HEK293 (cell line): ENCODE data around the gene SCIN.
"Not testable (repeated sequence)": the region's sequence is repeated elsewhere in the genome, so short reads cannot be mapped to it uniquely, and the experiment has no call there.

ENCODE experiments used
- CTCF ChIA-PET: fragments of 350-600 bp; formaldehyde crosslinking; extraction: SDS; loops from one replicate; lab custom pipeline; 2021; ENCODE audit warnings: antibody characterized with exemption; lab: Yijun Ruan, JAX
- POLR2A ChIA-PET: fragments of 300-600 bp; formaldehyde crosslinking; extraction: SDS; loops from one replicate; lab custom pipeline; 2020; ENCODE audit warnings: antibody characterized with exemption, inconsistent platforms; lab: Yijun Ruan, JAX
- H3K27ac ChIP-seq: fragments of 200-500 bp; sonication (Bioruptor generic); 2 replicates; pipeline ENCODE4 v1.5.1; 2014; ENCODE audit warnings: low read depth, low read length, control low read depth, inconsistent platforms; ENCODE audit errors: extremely low read depth
- H3K36me3 ChIP-seq, 2 experiments: fragments of 200-500 bp in 1 of 2; sonication (Bioruptor generic) in 1 of 2; 1 replicate in 1 of 2; 2 replicates in 1 of 2; pipeline ENCODE4 v1.5.1; 2014 to 2017; ENCODE audit warnings: inconsistent platforms in 2 of 2, low read length in 2 of 2; ENCODE audit not compliant: control insufficient read depth in 2 of 2, insufficient read depth in 1 of 2
- H3K4me1 ChIP-seq: fragments of 200-500 bp; sonication (Bioruptor generic); 2 replicates; pipeline ENCODE4 v1.5.1; 2014; ENCODE audit warnings: mild to moderate bottlenecking, low read length, inconsistent platforms; ENCODE audit not compliant: control insufficient read depth, insufficient read depth
- H3K4me3 ChIP-seq: 2 replicates; pipeline ENCODE4 v1.5.1; 2011; ENCODE audit warnings: low read depth, mild to moderate bottlenecking, control low read depth, low read length, moderate library complexity
- H3K9me3 ChIP-seq: fragments of 200-500 bp; sonication (Bioruptor generic); 2 replicates; pipeline ENCODE4 v1.5.1; 2014; ENCODE audit warnings: low read depth, low read length, inconsistent platforms; ENCODE audit not compliant: control insufficient read depth, insufficient read depth
- EGR2 ChIP-seq: fragments of 450-650 bp; formaldehyde crosslinking; IDR thresholded peaks from 2 replicates; pipeline ENCODE4 v1.5.1; 2016; ENCODE audit warnings: low read depth, missing biosample characterization, missing genetic modification characterization
- SP2 ChIP-seq: fragments of 450-650 bp; formaldehyde crosslinking; IDR thresholded peaks from 2 replicates; pipeline ENCODE4 v1.5.1; 2016; ENCODE audit warnings: missing biosample characterization, missing genetic modification characterization
- ZNF223 ChIP-seq: fragments of 450-650 bp; formaldehyde crosslinking; IDR thresholded peaks from 2 replicates; pipeline ENCODE4 v1.5.1; 2016; ENCODE audit warnings: missing biosample characterization, missing genetic modification characterization
- ZNF350 ChIP-seq: fragments of 450-650 bp; formaldehyde crosslinking; IDR thresholded peaks from 2 replicates; pipeline ENCODE4 v1.5.0; 2017; ENCODE audit warnings: missing biosample characterization, mild to moderate bottlenecking, missing genetic modification characterization
- ZNF433 ChIP-seq: fragments of 450-650 bp; formaldehyde crosslinking; IDR thresholded peaks from 2 replicates; pipeline ENCODE4 v1.5.1; 2016; ENCODE audit warnings: missing biosample characterization, missing genetic modification characterization, low read depth
- ZNF510 ChIP-seq: fragments of 450-650 bp; formaldehyde crosslinking; IDR thresholded peaks from 2 replicates; pipeline ENCODE4 v1.5.1; 2018; ENCODE audit warnings: mild to moderate bottlenecking, missing genetic modification characterization, missing biosample characterization; ENCODE audit not compliant: insufficient replicate concordance
- ZNF654 ChIP-seq: fragments of 450-650 bp; formaldehyde crosslinking; IDR thresholded peaks from 2 replicates; pipeline ENCODE4 v1.5.1; 2016; ENCODE audit warnings: low read depth, missing biosample characterization, missing genetic modification characterization
- ZNF664 ChIP-seq: fragments of 450-650 bp; formaldehyde crosslinking; IDR thresholded peaks from 2 replicates; pipeline ENCODE4 v1.5.1; 2016; ENCODE audit warnings: missing biosample characterization, missing genetic modification characterization
- ZNF837 ChIP-seq: fragments of 450-650 bp; formaldehyde crosslinking; IDR thresholded peaks from 2 replicates; pipeline ENCODE4 v1.5.1; 2016; ENCODE audit warnings: missing biosample characterization, missing genetic modification characterization
- TF ChIP-seq, protein P1 (sequence below): fragments of 450-650 bp; formaldehyde crosslinking; IDR thresholded peaks from 2 replicates; pipeline ENCODE4 v1.5.1; 2016; ENCODE audit warnings: missing biosample characterization, missing genetic modification characterization
- TF ChIP-seq, protein P2 (sequence below): fragments of 450-650 bp; formaldehyde crosslinking; conservative IDR thresholded peaks from 2 replicates; pipeline ENCODE4 v1.5.1; 2016; ENCODE audit warnings: low read depth, missing biosample characterization, missing genetic modification characterization
- TF ChIP-seq, protein P3 (sequence below): fragments of 450-650 bp; formaldehyde crosslinking; conservative IDR thresholded peaks from 2 replicates; pipeline ENCODE4 v1.5.1; 2016; ENCODE audit warnings: low read depth, missing biosample characterization, missing genetic modification characterization

The SCIN gene

DNA sequence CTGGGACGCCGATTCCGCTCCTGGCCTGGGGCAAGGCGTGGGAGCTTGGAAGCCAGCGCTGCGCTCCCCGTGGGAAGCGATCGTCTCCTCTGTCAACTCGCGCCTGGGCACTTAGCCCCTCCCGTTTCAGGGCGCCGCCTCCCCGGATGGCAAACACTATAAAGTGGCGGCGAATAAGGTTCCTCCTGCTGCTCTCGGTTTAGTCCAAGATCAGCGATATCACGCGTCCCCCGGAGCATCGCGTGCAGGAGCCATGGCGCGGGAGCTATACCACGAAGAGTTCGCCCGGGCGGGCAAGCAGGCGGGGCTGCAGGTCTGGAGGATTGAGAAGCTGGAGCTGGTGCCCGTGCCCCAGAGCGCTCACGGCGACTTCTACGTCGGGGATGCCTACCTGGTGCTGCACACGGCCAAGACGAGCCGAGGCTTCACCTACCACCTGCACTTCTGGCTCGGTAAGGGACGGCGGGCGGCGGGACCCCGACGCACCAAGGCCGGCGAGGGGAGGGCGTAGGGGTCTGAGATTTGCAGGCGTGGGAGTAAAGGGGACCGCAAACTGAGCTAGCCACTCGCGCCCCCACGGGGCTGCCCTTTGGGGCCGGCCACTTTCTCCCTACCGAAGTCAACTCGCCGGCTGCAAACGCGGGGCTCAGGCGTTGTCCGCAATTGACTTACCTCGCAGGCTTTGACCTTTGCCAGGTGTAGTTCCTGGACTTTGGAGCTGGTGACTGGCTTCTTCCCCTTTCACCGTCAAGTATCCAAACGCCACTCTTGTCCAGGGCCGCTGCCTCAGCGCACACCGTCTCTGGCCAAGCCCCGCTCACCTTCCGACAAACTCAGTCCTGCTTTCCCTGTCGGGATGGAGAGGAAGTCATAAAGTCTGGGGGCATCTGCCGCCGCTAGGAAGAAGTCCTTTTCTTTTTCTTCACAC lies at the start of gene SCIN (continued):
- TF ChIP-seq EGR2 = peak; percentile 41; the same call in 1 of the 2 replicates
- TF ChIP-seq, protein P1, sequence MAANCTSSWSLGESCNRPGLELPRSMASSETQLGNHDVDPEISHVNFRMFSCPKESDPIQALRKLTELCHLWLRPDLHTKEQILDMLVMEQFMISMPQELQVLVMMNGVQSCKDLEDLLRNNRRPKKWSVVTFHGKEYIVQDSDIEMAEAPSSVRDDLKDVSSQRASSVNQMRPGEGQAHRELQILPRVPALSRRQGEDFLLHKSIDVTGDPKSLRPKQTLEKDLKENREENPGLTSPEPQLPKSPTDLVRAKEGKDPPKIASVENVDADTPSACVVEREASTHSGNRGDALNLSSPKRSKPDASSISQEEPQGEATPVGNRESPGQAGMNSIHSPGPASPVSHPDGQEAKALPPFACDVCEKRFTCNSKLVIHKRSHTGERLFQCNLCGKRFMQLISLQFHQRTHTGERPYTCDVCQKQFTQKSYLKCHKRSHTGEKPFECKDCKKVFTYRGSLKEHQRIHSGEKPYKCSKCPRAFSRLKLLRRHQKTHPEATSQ (tag by site-specific recombination) = no peak
- no peak for TF ChIP-seq ZNF664
- TF ChIP-seq ZNF837 (tag by site-specific recombination) = no peak
- TF ChIP-seq, protein P2, sequence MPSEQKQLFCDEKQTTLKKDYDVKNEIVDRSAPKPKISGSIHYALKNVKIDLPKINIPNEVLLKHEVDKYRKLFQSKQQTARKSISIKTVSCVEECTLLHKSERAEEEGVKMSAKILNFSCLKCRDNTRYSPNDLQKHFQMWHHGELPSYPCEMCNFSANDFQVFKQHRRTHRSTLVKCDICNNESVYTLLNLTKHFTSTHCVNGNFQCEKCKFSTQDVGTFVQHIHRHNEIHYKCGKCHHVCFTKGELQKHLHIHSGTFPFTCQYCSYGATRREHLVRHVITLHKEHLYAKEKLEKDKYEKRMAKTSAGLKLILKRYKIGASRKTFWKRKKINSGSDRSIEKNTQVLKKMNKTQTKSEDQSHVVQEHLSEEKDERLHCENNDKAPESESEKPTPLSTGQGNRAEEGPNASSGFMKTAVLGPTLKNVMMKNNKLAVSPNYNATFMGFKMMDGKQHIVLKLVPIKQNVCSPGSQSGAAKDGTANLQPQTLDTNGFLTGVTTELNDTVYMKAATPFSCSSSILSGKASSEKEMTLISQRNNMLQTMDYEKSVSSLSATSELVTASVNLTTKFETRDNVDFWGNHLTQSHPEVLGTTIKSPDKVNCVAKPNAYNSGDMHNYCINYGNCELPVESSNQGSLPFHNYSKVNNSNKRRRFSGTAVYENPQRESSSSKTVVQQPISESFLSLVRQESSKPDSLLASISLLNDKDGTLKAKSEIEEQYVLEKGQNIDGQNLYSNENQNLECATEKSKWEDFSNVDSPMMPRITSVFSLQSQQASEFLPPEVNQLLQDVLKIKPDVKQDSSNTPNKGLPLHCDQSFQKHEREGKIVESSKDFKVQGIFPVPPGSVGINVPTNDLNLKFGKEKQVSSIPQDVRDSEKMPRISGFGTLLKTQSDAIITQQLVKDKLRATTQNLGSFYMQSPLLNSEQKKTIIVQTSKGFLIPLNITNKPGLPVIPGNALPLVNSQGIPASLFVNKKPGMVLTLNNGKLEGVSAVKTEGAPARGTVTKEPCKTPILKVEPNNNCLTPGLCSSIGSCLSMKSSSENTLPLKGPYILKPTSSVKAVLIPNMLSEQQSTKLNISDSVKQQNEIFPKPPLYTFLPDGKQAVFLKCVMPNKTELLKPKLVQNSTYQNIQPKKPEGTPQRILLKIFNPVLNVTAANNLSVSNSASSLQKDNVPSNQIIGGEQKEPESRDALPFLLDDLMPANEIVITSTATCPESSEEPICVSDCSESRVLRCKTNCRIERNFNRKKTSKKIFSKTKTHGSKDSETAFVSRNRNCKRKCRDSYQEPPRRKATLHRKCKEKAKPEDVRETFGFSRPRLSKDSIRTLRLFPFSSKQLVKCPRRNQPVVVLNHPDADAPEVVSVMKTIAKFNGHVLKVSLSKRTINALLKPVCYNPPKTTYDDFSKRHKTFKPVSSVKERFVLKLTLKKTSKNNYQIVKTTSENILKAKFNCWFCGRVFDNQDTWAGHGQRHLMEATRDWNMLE (tag by site-specific recombination) = no peak
- no peak for TF ChIP-seq ZNF350 (tag by site-specific recombination)
- no peak for TF ChIP-seq ZNF433 (tag by site-specific recombination)
- TF ChIP-seq SP2 (tag by site-specific recombination) = 0 out of 2 replicates have a peak, but pooled peaks have one; percentile 6
- TF ChIP-seq ZNF510 (tag by site-specific recombination) = no peak
- TF ChIP-seq ZNF223 (tag by site-specific recombination) = no peak

DNA sequence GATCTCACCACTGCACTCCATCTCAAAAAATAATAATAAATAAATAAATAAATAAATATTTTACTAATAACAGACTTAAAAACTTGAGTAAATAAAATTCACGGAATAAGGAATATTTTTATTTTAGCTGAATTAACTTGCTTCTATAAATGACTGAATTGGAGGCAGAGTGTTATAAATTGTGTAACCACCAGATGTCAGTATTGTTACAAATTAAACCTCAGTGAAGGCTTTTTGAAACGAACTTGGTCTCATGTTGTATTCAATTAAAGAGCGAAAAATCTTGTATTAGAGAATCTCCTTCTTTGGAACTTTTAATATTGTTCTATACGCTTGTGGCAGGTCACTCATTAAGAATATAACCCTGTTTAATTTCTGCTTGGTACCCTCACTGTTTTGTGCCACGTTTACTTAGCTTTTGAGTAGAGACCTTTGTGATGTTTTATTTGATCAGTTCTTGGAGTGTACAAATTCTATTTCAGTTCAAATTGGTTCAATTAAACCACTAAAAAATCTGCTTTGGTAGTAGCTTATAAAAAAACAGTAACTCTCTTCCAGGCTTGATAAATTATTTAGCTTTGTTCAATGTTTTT lies 45.6 kb upstream of the SCIN start:
- Histone ChIP-seq H3K9me3 (no peaks in the 10 kb centered on the region), H3K27ac (no peak overlapping the region), H3K4me1 (no peaks in the 10 kb centered on the region), H3K4me3 (no peak overlapping the region), H3K36me3 (no peaks in the 10 kb centered on the region)
- ChIA-PET POLR2A (no interaction called here), CTCF (interaction anchor here (0.6 to 4.6 kb wide), 39 partner anchors 8 to 1852 kb away, joined by 3 to 112 read pairs (median 4); no protein-coding TSS in a partner anchor)
- peak; percentile 57 for TF ChIP-seq ZNF654 (tag by site-specific recombination)
- TF ChIP-seq, protein P3, sequence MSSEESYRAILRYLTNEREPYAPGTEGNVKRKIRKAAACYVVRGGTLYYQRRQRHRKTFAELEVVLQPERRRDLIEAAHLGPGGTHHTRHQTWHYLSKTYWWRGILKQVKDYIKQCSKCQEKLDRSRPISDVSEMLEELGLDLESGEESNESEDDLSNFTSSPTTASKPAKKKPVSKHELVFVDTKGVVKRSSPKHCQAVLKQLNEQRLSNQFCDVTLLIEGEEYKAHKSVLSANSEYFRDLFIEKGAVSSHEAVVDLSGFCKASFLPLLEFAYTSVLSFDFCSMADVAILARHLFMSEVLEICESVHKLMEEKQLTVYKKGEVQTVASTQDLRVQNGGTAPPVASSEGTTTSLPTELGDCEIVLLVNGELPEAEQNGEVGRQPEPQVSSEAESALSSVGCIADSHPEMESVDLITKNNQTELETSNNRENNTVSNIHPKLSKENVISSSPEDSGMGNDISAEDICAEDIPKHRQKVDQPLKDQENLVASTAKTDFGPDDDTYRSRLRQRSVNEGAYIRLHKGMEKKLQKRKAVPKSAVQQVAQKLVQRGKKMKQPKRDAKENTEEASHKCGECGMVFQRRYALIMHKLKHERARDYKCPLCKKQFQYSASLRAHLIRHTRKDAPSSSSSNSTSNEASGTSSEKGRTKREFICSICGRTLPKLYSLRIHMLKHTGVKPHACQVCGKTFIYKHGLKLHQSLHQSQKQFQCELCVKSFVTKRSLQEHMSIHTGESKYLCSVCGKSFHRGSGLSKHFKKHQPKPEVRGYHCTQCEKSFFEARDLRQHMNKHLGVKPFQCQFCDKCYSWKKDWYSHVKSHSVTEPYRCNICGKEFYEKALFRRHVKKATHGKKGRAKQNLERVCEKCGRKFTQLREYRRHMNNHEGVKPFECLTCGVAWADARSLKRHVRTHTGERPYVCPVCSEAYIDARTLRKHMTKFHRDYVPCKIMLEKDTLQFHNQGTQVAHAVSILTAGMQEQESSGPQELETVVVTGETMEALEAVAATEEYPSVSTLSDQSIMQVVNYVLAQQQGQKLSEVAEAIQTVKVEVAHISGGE (tag by site-specific recombination) = no peak

DNA sequence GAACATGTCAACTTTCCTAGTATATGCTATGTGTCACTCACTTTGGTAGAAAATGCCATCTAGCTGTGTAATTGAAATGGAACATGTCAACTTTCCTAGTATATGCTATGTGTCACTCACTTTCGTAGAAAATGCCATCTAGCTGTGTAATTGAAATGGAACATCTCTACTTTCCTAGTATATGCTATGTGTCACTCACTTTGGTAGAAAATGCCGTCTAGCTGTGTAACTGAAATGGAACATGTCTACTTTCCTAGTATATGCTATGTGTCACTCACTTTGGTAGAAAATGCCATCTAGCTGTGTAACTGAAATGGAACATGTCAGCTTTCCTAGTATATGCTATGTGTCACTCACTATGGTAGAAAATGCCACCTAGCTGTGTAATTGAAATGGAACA lies 43.8 kb upstream of the SCIN start:
- H3K27ac ChIP-seq, H3K4me3 ChIP-seq, H3K4me1 ChIP-seq, POLR2A ChIA-PET, H3K36me3 ChIP-seq, H3K9me3 ChIP-seq: not testable (repeated sequence)
- CTCF ChIA-PET = interaction anchor here (0.7 to 4.6 kb wide), 4 partner anchors 13 to 304 kb away, joined by 4 to 112 read pairs (median 10); no protein-coding TSS in a partner anchor

DNA sequence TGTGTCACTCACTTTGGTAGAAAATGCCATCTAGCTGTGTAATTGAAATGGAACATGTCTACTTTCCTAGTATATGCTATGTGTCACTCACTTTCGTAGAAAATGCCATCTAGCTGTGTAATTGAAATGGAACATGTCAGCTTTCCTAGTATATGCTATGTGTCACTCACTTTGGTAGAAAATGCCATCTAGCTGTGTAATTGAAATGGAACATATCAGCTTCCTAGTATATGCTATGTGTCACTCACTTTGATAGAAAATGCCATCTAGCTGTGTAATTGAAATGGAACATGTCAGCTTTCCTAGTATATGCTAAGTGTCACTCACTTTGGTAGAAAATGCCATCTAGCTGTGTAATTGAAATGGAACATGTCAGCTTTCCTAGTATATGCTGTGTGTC lies 42.9 kb upstream of the SCIN start:
- CTCF ChIA-PET = interaction anchor here (4.6 kb wide), 1 partner anchor 94 kb away, joined by 112 read pairs; no protein-coding TSS in a partner anchor
- H3K9me3 ChIP-seq, H3K4me1 ChIP-seq, H3K36me3 ChIP-seq, H3K27ac ChIP-seq, H3K4me3 ChIP-seq, POLR2A ChIA-PET: not testable (repeated sequence)
